Suprapubic skin (tissue), 3 donors: ENCODE data around the gene SLC7A6.

ENCODE experiments used
- EP300 ChIP-seq: sonication (generic); formaldehyde crosslinking; IDR thresholded peaks from one replicate; pipeline ENCODE4 v1.6.1; 2017; ENCODE audit warnings: antibody characterized with exemption
- POLR2A ChIP-seq, 2 donors: fragments of 450-650 bp; IDR thresholded peaks; one replicate each; pipeline ENCODE4 v1.6.1; 2017; ENCODE audit warnings: antibody characterized with exemption in 2 of 2, mild to moderate bottlenecking in 2 of 2, moderate library complexity in 2 of 2
- TF ChIP-seq, protein P1 (sequence below), 2 donors: fragments of 200-600 bp in 1 of 2; fragments of 450-650 bp in 1 of 2; sonication (generic) in 1 of 2; IDR thresholded peaks; one replicate each; pipeline ENCODE4 v1.5.1; 2016 to 2019; ENCODE audit warnings: antibody characterized with exemption in 2 of 2, mild to moderate bottlenecking in 1 of 2, moderate library complexity in 1 of 2

DNA sequence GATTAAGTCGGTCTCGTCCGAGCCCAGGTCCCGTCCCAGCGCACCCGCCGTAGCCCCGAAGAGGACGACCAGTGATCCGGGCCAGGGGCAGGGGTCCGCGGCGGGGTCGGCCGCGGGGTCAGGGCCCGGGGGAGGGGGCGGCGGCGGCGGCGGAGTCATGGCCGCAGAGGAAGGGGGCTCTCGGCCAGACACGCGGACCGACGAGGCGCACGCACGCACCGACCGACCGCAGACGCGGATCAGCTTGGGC, 28.5 kb upstream of the SLC7A6 start, which contains the start of gene ESRP2:
- TF ChIP-seq, protein P1, sequence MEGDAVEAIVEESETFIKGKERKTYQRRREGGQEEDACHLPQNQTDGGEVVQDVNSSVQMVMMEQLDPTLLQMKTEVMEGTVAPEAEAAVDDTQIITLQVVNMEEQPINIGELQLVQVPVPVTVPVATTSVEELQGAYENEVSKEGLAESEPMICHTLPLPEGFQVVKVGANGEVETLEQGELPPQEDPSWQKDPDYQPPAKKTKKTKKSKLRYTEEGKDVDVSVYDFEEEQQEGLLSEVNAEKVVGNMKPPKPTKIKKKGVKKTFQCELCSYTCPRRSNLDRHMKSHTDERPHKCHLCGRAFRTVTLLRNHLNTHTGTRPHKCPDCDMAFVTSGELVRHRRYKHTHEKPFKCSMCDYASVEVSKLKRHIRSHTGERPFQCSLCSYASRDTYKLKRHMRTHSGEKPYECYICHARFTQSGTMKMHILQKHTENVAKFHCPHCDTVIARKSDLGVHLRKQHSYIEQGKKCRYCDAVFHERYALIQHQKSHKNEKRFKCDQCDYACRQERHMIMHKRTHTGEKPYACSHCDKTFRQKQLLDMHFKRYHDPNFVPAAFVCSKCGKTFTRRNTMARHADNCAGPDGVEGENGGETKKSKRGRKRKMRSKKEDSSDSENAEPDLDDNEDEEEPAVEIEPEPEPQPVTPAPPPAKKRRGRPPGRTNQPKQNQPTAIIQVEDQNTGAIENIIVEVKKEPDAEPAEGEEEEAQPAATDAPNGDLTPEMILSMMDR (IDR thresholded peaks at IDR 0.05), result no peak
- TF ChIP-seq EP300 (no peak), POLR2A (IDR thresholded peaks at IDR 0.05) (no peak)
